Mesendoderm (in vitro differentiated cells): ENCODE measurements around the gene MRNIP. TPM values are rescaled to one million over a fixed set of nuclear protein-coding genes. Genes with fewer than 3 reads are reported as not detected.
"Not testable (repeated sequence)": the region's sequence is repeated elsewhere in the genome, so short reads cannot be mapped to it uniquely, and the experiment has no call there.

Experiments used
- DNase-seq: peaks from one replicate; pipeline ENCODE4 v3.0.0; 2013
- H2AK5ac ChIP-seq: 2 replicates; pipeline ENCODE4 v1.6.1; 2013; ENCODE audit warnings: low read length, inconsistent platforms
- H2BK120ac ChIP-seq: 2 replicates; pipeline ENCODE4 v1.6.1; 2013; ENCODE audit warnings: low read depth, mild to moderate bottlenecking, low read length, moderate library complexity, mixed read lengths
- H2BK15ac ChIP-seq: replicated peaks from 2 replicates; pipeline ENCODE4 v1.6.1; 2013; ENCODE audit warnings: low read depth, mild to moderate bottlenecking, moderate library complexity
- H2BK5ac ChIP-seq: 2 replicates; pipeline ENCODE4 v1.6.1; 2013; ENCODE audit warnings: low read length, inconsistent platforms
- H3K18ac ChIP-seq: 2 replicates; pipeline ENCODE4 v1.6.1; 2013; ENCODE audit warnings: mild to moderate bottlenecking, low read length, mixed read lengths
- H3K23ac ChIP-seq: one replicate; pipeline ENCODE4 v1.6.1; 2013; ENCODE audit warnings: low read length
- H3K27ac ChIP-seq: 2 replicates; pipeline ENCODE4 v1.5.1; 2013; ENCODE audit warnings: low read depth, mild to moderate bottlenecking, inconsistent platforms, low read length, moderate library complexity
- H3K27me3 ChIP-seq: 2 replicates; pipeline ENCODE4 v1.6.1; 2013; ENCODE audit warnings: low read length, control low read depth, mild to moderate bottlenecking, inconsistent platforms; ENCODE audit not compliant: insufficient read depth, poor library complexity
- H3K36me3 ChIP-seq: 2 replicates; pipeline ENCODE4 v1.6.1; 2013; ENCODE audit warnings: low read length, inconsistent platforms; ENCODE audit not compliant: control insufficient read depth, insufficient read depth
- H3K4ac ChIP-seq: one replicate; pipeline ENCODE4 v1.6.1; 2013; ENCODE audit warnings: low read depth, mild to moderate bottlenecking, low read length, moderate library complexity
- H3K4me1 ChIP-seq: 2 replicates; pipeline ENCODE4 v1.6.1; 2013; ENCODE audit warnings: low read depth, low read length, inconsistent platforms; ENCODE audit not compliant: control insufficient read depth
- H3K4me2 ChIP-seq: 2 replicates; pipeline ENCODE4 v1.6.1; 2013; ENCODE audit warnings: low read length
- H3K4me3 ChIP-seq: 2 replicates; pipeline ENCODE4 v1.5.1; 2013; ENCODE audit warnings: mild to moderate bottlenecking, low read length
- H3K56ac ChIP-seq: one replicate; pipeline ENCODE4 v1.6.1; 2013; ENCODE audit warnings: low read length
- H3K79me1 ChIP-seq: 2 replicates; pipeline ENCODE4 v1.6.1; 2013; ENCODE audit warnings: low read length, inconsistent platforms
- H3K79me2 ChIP-seq: 2 replicates; pipeline ENCODE4 v1.6.1; 2013; ENCODE audit warnings: mild to moderate bottlenecking, low read length; ENCODE audit not compliant: control insufficient read depth, insufficient read depth
- H3K9ac ChIP-seq: 2 replicates; pipeline ENCODE4 v1.6.1; 2013; ENCODE audit warnings: low read length, inconsistent platforms
- H4K5ac ChIP-seq: one replicate; pipeline ENCODE4 v1.6.1; 2013; ENCODE audit warnings: low read length
- H4K8ac ChIP-seq: one replicate; pipeline ENCODE4 v1.6.1; 2013; ENCODE audit warnings: low read depth, mild to moderate bottlenecking, control low read depth, low read length, moderate library complexity
- WGBS: extraction: QIAGEN DNeasy Blood & Tissue Kit; methylation state at CpG from one replicate; pipeline ENCODE4 v1.1.7; 2013; ENCODE audit warnings: low lambda C conversion rate, missing lambda C conversion rate; ENCODE audit not compliant: insufficient coverage; ENCODE audit errors: extremely low coverage; 5-methylcytosine and 5-hydroxymethylcytosine counted together
- small RNA-seq: library from polyadenylated mRNA; stranded (forward); fragments of <200 nt; extraction: miRNeasy Mini kit (QIAGEN cat#:217004); gene quantifications from one replicate; pipeline ENCODE3, GENCODE V24; 2013; ENCODE audit not compliant: insufficient read depth

MRNIP gene

DNA sequence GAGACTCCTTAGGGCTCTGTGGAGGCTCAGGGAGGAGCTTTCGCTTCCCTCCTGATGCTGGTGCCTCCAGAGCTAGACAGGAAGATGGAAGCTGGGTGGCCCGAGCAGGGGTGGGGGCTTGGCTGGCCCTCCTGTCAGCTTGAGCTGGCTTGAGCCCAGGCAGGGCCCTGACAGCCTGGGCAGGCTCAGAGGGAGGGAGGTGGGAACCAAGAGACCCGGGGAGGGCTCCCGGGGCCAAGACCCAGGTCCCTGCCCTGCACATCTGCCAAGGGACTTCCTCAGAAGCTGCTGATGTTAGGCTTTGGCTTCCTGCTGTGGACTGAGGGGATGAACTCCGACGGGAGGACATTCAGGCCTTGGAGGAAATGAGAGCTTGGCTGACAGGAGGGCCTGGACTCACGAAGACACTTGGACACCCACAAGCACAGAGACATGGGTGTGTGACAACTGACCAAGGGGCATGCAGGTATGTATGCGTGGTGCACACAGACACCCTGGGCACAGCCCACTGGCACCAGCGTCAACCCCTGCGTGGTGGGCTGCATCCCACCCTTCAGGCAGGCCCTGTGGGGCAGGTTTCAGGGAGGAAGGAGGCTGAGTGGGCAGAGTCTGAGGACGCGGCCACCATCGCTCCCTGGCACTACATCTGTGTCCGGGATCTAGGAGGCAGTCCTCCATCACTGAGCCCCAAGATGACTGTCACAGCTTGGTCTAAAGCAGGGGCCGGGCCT, 66.6 kb downstream of the MRNIP start:
- Histone ChIP-seq H3K79me1 (no peaks in the 10 kb centered on the region), H2BK15ac (no peak overlapping the region), H3K27me3 (no peaks in the 10 kb centered on the region), H3K36me3 (no peaks in the 10 kb centered on the region), H3K23ac (no peak overlapping the region), H3K27ac (no peak overlapping the region), H2AK5ac (no peak overlapping the region), H3K4me2 (no peak overlapping the region), H3K79me2 (no peaks in the 10 kb centered on the region), H4K5ac (no peak overlapping the region), H3K18ac (no peak overlapping the region), H2BK5ac (no peak overlapping the region), H3K4me1 (no peaks in the 10 kb centered on the region), H3K9ac (no peak overlapping the region), H3K4me3 (no peak overlapping the region), H2BK120ac (no peak overlapping the region), H4K8ac (no peak overlapping the region), H3K56ac (no peak overlapping the region), H3K4ac (no peak overlapping the region)
- no CpG with 5 or more reads among the region's 15 CpGs for WGBS
- no peak for DNase-seq

DNA sequence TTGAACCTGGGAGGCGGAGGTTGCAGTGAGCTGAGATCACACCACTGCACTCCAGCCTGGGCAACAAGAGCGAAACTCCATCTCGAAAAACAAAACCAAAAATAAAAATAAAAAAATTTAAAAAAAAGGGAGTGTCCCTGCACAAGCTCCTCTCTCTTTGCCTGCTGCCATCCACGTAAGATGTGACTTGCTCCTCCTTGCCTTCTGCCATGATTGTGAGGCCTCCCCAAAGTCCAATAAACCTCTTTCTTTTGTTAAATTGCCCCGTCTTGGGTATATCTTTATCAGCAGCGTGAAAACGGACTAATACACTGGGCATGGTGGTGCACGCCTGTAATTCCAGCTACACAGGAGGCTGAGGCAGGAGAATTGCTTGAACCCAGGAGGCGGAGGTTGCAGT, 69.3 kb downstream of the MRNIP start:
- no CpG with 5 or more reads among the region's 9 CpGs for WGBS
- not testable (repeated sequence) for H3K9ac ChIP-seq, H3K4ac ChIP-seq, H4K5ac ChIP-seq, H3K23ac ChIP-seq, H3K27ac ChIP-seq, H3K56ac ChIP-seq, H3K36me3 ChIP-seq, H2BK15ac ChIP-seq, H3K4me2 ChIP-seq, H4K8ac ChIP-seq, H3K27me3 ChIP-seq, H2AK5ac ChIP-seq, H3K4me3 ChIP-seq, DNase-seq, H3K4me1 ChIP-seq, H3K18ac ChIP-seq, H3K79me2 ChIP-seq, H2BK5ac ChIP-seq, H3K79me1 ChIP-seq, H2BK120ac ChIP-seq

DNA sequence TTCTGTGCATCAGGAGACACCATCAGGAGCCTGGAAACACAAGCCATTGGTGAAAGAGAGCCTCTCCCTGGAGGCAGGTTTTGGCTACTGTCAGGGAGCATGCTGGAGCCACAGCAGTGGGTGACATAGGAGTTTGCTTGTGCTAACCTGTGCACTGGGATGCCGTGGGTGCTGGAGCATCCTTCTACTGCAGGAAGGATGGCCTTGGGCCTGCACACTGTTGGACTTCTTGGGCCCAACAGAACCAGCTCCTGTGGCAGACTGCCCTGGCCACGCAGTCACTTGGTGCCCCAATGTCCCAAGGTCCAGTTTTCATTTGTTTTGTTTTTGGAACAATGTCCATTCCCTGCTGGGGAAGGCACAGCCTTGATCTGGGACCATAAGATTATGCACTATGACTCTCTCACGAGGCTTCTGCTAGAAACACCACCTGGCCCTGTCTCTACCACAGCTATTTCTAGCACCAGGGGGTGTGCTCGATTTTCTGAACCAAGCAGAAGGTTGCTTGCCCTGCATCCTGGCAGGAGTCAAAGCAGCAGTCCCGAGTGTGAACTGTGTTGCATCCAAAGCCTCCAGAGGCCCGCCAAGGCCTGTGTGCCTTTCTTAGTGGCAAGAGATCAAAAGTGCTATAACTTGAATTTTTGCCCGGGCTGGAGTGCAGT, 70.3 kb downstream of the MRNIP start:
- Histone ChIP-seq H3K79me1 (no peaks in the 10 kb centered on the region), H3K27me3 (no peaks in the 10 kb centered on the region), H3K56ac (no peak overlapping the region), H3K4me1 (no peaks in the 10 kb centered on the region), H3K4ac (no peak overlapping the region), H3K79me2 (no peaks in the 10 kb centered on the region), H3K36me3 (no peaks in the 10 kb centered on the region), H3K27ac (no peak overlapping the region), H2BK5ac (no peak overlapping the region), H3K18ac (no peak overlapping the region), H2BK15ac (no peak overlapping the region), H3K4me3 (no peak overlapping the region), H4K5ac (no peak overlapping the region), H2BK120ac (no peak overlapping the region), H4K8ac (no peak overlapping the region), H3K9ac (no peak overlapping the region), H2AK5ac (no peak overlapping the region), H3K23ac (no peak overlapping the region), H3K4me2 (no peak overlapping the region)
- no CpG with 5 or more reads among the region's 7 CpGs for whole genome bisulfite sequencing
- no peak for DNase-seq

Small RNAs within 50 kb of the gene (small RNA-seq; reads per million reads assigned to genes)
- 0.54 reads per million for gene MIR1229
- not detected for gene RF00019
